Ascending aorta (tissue), 2 donors: ENCODE measurements around the gene EFHD2. TPM values are rescaled to one million over a fixed set of nuclear protein-coding genes. Genes with fewer than 3 reads are reported as not detected.
"Not testable (repeated sequence)": the region's sequence is repeated elsewhere in the genome, so short reads cannot be mapped to it uniquely, and the experiment has no call there.

ENCODE experiments used
- DNase-seq, 2 donors: peaks; one replicate each; pipeline ENCODE4 v3.0.0-alpha.2; 2019; ENCODE audit warnings: low spot score in 2 of 2
- H3K27ac ChIP-seq, 2 donors: fragments of 200-600 bp; sonication (generic); one replicate each; pipeline ENCODE4 v1.5.1; 2016 to 2017; ENCODE audit warnings: mild to moderate bottlenecking in 1 of 2
- H3K27me3 ChIP-seq: fragments of 200-600 bp; sonication (generic); one replicate; pipeline ENCODE4 v1.5.1; 2017
- H3K36me3 ChIP-seq, 2 donors: fragments of 200-600 bp; sonication (generic); one replicate each; pipeline ENCODE4 v1.5.1; 2016
- H3K4me1 ChIP-seq, 2 donors: fragments of 200-600 bp; sonication (generic); one replicate each; pipeline ENCODE4 v1.5.1; 2016 to 2017; ENCODE audit warnings: mild to moderate bottlenecking in 1 of 2
- H3K4me3 ChIP-seq, 2 donors: fragments of 200-600 bp; sonication (generic); one replicate each; pipeline ENCODE4 v1.5.1; 2016 to 2017; ENCODE audit warnings: mild to moderate bottlenecking in 1 of 2
- H3K9me3 ChIP-seq, 2 donors: fragments of 200-600 bp; sonication (generic); one replicate each; pipeline ENCODE4 v1.5.1; 2016
- intact Hi-C: fragments of 100-400 bp; cut with DNase I; formaldehyde crosslinking; loops from one replicate; pipeline ENCODE4 v1.15.1; 2023
- total RNA-seq: library from RNA; depleted of rRNA; stranded (reverse); fragments of >200 nt; gene quantifications from one replicate; pipeline ENCODE4 v1.1.0, GENCODE V29; 2016
- TF ChIP-seq, protein P1 (sequence below), 3 experiments: fragments of 200-600 bp in 2 of 3; fragments of 450-650 bp in 1 of 3; sonication (generic) in 2 of 3; IDR thresholded peaks; one replicate each; pipeline ENCODE4 v1.5.1; 2016 to 2019; ENCODE audit warnings: antibody characterized with exemption in 3 of 3, mild to moderate bottlenecking in 1 of 3, moderate library complexity in 1 of 3

Gene EFHD2
- total RNA-seq, 1 donor from 2014 or later = 116 TPM

DNA sequence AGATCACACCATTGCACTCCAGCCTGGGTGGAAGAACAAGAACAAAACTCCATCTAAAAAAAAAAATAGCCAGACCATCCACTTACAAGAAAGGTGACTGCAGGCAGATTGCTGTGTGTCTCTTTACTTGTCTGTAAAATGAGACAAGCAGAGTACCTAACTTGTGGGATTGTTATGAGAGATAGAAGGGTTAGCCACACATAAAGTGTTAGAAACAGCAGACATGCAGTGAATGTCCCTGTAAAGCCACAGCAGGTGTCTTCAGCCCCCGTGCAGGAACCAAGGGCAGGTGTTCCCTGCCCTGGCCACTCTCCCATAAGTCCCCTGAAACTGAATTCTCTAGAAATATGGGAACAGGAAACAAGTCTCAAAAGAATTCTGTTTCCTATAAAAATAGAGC, 40.8 kb upstream of the EFHD2 start:
- TF ChIP-seq, protein P1, sequence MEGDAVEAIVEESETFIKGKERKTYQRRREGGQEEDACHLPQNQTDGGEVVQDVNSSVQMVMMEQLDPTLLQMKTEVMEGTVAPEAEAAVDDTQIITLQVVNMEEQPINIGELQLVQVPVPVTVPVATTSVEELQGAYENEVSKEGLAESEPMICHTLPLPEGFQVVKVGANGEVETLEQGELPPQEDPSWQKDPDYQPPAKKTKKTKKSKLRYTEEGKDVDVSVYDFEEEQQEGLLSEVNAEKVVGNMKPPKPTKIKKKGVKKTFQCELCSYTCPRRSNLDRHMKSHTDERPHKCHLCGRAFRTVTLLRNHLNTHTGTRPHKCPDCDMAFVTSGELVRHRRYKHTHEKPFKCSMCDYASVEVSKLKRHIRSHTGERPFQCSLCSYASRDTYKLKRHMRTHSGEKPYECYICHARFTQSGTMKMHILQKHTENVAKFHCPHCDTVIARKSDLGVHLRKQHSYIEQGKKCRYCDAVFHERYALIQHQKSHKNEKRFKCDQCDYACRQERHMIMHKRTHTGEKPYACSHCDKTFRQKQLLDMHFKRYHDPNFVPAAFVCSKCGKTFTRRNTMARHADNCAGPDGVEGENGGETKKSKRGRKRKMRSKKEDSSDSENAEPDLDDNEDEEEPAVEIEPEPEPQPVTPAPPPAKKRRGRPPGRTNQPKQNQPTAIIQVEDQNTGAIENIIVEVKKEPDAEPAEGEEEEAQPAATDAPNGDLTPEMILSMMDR (IDR thresholded peaks at IDR 0.05) = no peak
- Histone ChIP-seq H3K27me3 (no peaks in the 10 kb centered on the region), H3K4me3 (no peak overlapping the region), H3K4me1 (peaks cover 0 to 4% of the 10 kb centered on the region in 2 donors), H3K36me3 (no peaks in the 10 kb centered on the region), H3K9me3 (no peaks in the 10 kb centered on the region), H3K27ac (no peak overlapping the region)
- intact Hi-C loops = no loop called here
- no peak for DNase-seq

GRCh38 chr1:15370268-15370667, 39.4 kb upstream of the EFHD2 start:
- H3K9me3 ChIP-seq = no peaks in the 10 kb centered on the region
- H3K4me1 ChIP-seq = peaks cover 0 to 4% of the 10 kb centered on the region in 2 donors
- no peak overlapping the region for H3K27ac ChIP-seq
- intact Hi-C loops = loop anchor here (5.0 kb wide), 1 partner anchor 37 kb away; the partner anchor contains the start of gene EFHD2
- H3K4me3 ChIP-seq = no peak overlapping the region
- H3K36me3 ChIP-seq = no peaks in the 10 kb centered on the region
- TF ChIP-seq, protein P1 (IDR thresholded peaks at IDR 0.05) = no peak
- DNase-seq = no peak
- no peaks in the 10 kb centered on the region for H3K27me3 ChIP-seq

GRCh38 chr1:15370781-15371520, 38.7 kb upstream of the EFHD2 start:
- H3K27ac ChIP-seq = no peak overlapping the region
- no peaks in the 10 kb centered on the region for H3K27me3 ChIP-seq
- intact Hi-C loops = loop anchor here (5.0 kb wide), 1 partner anchor 36 kb away; the partner anchor contains the start of gene EFHD2
- no peak for DNase-seq
- no peak overlapping the region for H3K4me3 ChIP-seq
- H3K4me1 ChIP-seq = peaks cover 0 to 4% of the 10 kb centered on the region in 2 donors
- no peaks in the 10 kb centered on the region for H3K36me3 ChIP-seq
- no peaks in the 10 kb centered on the region for H3K9me3 ChIP-seq
- TF ChIP-seq, protein P1 (IDR thresholded peaks at IDR 0.05) = no peak

DNA sequence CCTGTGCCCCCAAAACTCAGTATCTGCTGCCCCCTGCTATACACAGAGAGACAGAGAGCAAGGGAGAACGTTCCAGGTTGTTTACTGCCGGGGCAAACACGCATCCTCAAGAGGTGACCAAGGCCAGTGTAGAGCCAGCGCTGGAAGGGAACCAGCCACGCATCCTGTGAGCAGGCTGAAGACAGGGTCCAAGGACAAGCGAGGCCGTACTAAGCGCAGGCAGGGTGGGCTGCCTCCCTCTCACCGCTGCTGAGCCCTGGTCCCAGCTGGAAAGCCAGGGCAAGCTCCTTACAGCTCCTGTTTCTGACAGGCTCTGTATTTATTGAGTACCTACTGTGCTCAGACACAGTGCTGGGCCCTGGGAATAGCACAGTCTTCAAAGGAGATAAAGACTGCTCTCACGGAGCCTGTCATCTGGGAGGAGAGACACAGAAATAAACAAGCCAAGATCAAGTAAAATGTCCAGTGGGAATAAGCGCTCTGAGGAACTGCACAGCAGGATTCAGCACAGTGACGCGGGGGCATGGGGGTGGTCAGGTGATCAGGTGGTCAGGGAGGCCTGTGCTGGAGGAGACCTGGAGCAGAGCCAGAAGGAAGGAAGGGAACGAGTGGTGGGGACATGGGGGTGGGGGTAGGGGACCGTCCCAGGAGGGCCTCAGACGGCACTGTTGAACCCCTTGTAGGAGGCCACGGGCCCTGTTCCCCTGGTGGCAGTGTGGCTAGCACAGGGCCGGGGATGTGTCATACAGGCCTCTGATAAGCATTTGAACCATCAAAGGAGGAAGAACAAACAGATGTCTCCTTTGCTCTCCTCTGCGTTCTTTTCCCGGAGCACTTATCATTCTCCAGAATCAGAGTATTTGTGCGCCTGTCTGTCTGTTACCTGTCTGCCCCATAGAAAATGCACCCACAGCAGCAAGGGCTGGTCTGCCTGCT, 37.8 kb upstream of the EFHD2 start:
- TF ChIP-seq, protein P1 (IDR thresholded peaks at IDR 0.05) = no peak
- no peak for DNase-seq

GRCh38 chr1:15378729-15379128, 31.0 kb upstream of the EFHD2 start:
- Histone ChIP-seq H3K36me3 (no peaks in the 10 kb centered on the region), H3K4me1 (no peaks in the 10 kb centered on the region), H3K27ac (no peak overlapping the region), H3K27me3 (no peaks in the 10 kb centered on the region), H3K4me3 (no peak overlapping the region), H3K9me3 (no peaks in the 10 kb centered on the region)
- intact Hi-C loops = no loop called here
- TF ChIP-seq, protein P1 (IDR thresholded peaks at IDR 0.05) = no peak
- DNase-seq = no peak

More for the DNA sequence above, 37.8 kb upstream of the EFHD2 start:
- intact Hi-C loops = loop anchor here (5.0 kb wide), 1 partner anchor 35 kb away; the partner anchor contains the start of gene EFHD2
- Histone ChIP-seq H3K27me3 (no peaks in the 10 kb centered on the region), H3K4me1 (peaks cover 0 to 4% of the 10 kb centered on the region in 2 donors), H3K27ac (no peak overlapping the region), H3K36me3 (no peaks in the 10 kb centered on the region), H3K9me3 (no peaks in the 10 kb centered on the region), H3K4me3 (no peak overlapping the region)

DNA sequence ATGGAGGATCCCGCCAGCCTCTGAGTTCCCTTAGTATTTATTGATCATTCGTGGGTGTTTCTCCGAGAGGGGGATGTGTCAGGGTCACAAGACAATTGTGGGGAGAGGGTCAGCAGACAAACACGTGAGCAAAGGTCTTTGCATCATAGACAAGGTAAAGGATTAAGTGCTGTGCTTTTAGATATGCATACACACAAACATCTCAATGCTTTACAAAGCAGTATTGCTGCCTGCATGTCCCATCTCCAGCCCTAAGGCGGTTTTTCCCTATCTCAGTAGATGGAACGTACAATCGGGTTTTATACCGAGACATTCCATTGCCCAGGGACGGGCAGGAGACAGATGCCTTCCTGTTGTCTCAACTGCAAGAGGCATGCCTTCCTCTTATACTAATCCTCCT, 30.5 kb upstream of the EFHD2 start:
- H3K27ac ChIP-seq, DNase-seq, H3K9me3 ChIP-seq, H3K27me3 ChIP-seq, H3K36me3 ChIP-seq, H3K4me1 ChIP-seq, intact Hi-C loops, H3K4me3 ChIP-seq: not testable (repeated sequence)
